Stimulated activated CD8-positive, alpha-beta memory T cell treated with anti-CD3 and anti-CD28 coated beads, Interleukin-2, amount 100 ng/mL, for 48 hours (primary cell): ENCODE measurements around the gene NLK.
"Not testable (repeated sequence)": the region's sequence is repeated elsewhere in the genome, so short reads cannot be mapped to it uniquely, and the experiment has no call there.

Source experiments
- DNase-seq, 2 donors: peaks; one replicate each; pipeline ENCODE4 v3.0.0-alpha.2; 2020; ENCODE audit warnings: low read depth in 2 of 2

The NLK gene

GRCh38 chr17:28155405-28155804 lies 112.9 kb downstream of the NLK start:
- not testable (repeated sequence) for DNase-seq

GRCh38 chr17:28159004-28159403 lies 116.5 kb downstream of the NLK start:
- no peak for DNase-seq

GRCh38 chr17:28159924-28160323 lies 117.4 kb downstream of the NLK start:
- no peak for DNase-seq

GRCh38 chr17:28160610-28161009 lies 118.1 kb downstream of the NLK start:
- DNase-seq: no peak

GRCh38 chr17:28161311-28161710 lies 118.8 kb downstream of the NLK start:
- no peak for DNase-seq

GRCh38 chr17:28166478-28166877 lies 124.0 kb downstream of the NLK start:
- DNase-seq: no peak

GRCh38 chr17:28169621-28170349 lies 127.3 kb downstream of the NLK start:
- DNase-seq: no peak

- DNase-seq: no peak
Observed at GRCh38 chr17:28170771-28171170, 128.3 kb downstream of the NLK start.

GRCh38 chr17:28173031-28173561 lies 130.6 kb downstream of the NLK start:
- DNase-seq: no peak

GRCh38 chr17:28173801-28174200 lies 131.3 kb downstream of the NLK start:
- no peak for DNase-seq

GRCh38 chr17:28174352-28175046 lies 132.0 kb downstream of the NLK start:
- DNase-seq: no peak

- DNase-seq: no peak
Observed at GRCh38 chr17:28177351-28177750, 134.9 kb downstream of the NLK start.

- DNase-seq: no peak
Observed at GRCh38 chr17:28178800-28179199, 136.3 kb downstream of the NLK start.

GRCh38 chr17:28180449-28180848 lies 138.0 kb downstream of the NLK start:
- no peak for DNase-seq

- no peak for DNase-seq
Observed at GRCh38 chr17:28181568-28181967, 139.1 kb downstream of the NLK start.

- no peak for DNase-seq
Observed at GRCh38 chr17:28182559-28182958, 140.1 kb downstream of the NLK start.

- no peak for DNase-seq
Observed at GRCh38 chr17:28185658-28186057, 143.2 kb downstream of the NLK start.

GRCh38 chr17:28186472-28186871 lies 144.0 kb downstream of the NLK start:
- DNase-seq: not testable (repeated sequence)

GRCh38 chr17:28187931-28188330 lies 145.5 kb downstream of the NLK start:
- DNase-seq: no peak

- DNase-seq: no peak
Observed at GRCh38 chr17:28188841-28189263, 146.4 kb downstream of the NLK start.

GRCh38 chr17:28189667-28190066 lies 147.2 kb downstream of the NLK start:
- no peak for DNase-seq

GRCh38 chr17:28191018-28191417 lies 148.5 kb downstream of the NLK start:
- DNase-seq: no peak

- DNase-seq: no peak
Observed at GRCh38 chr17:28193241-28193640, 150.8 kb downstream of the NLK start.
